ENCODE results near the gene PKD1.

The PKD1 gene

GRCh38 chr16:2086106-2086742, 49.5 kb downstream of the PKD1 start:
- DNase-seq = no peak

- DNase-seq = no peak
Measured at GRCh38 chr16:2085669-2086068, 50.0 kb downstream of the PKD1 start.

- no peak for DNase-seq
Measured at GRCh38 chr16:2084895-2085625, 50.6 kb downstream of the PKD1 start.

GRCh38 chr16:2083876-2084780, 51.6 kb downstream of the PKD1 start:
- no peak for DNase-seq

GRCh38 chr16:2083409-2083808, 52.3 kb downstream of the PKD1 start:
- DNase-seq = no peak

- no peak for DNase-seq
Measured at GRCh38 chr16:2082983-2083364, 52.7 kb downstream of the PKD1 start.

- no peak for DNase-seq
Measured at GRCh38 chr16:2082171-2082982, 53.3 kb downstream of the PKD1 start.

GRCh38 chr16:2081201-2082084, 54.3 kb downstream of the PKD1 start:
- no peak for DNase-seq

- DNase-seq = no peak
Measured at GRCh38 chr16:2079991-2080390, 55.7 kb downstream of the PKD1 start.

GRCh38 chr16:2079311-2079800, 56.3 kb downstream of the PKD1 start:
- DNase-seq = no peak

GRCh38 chr16:2078691-2079090, 57.0 kb downstream of the PKD1 start:
- no peak for DNase-seq

GRCh38 chr16:2078096-2078495, 57.6 kb downstream of the PKD1 start:
- no peak for DNase-seq

GRCh38 chr16:2077696-2078095, 58.0 kb downstream of the PKD1 start:
- no peak for DNase-seq

- no peak for DNase-seq
Measured at GRCh38 chr16:2077016-2077415, 58.7 kb downstream of the PKD1 start.

- no peak for DNase-seq
Measured at GRCh38 chr16:2076072-2076865, 59.4 kb downstream of the PKD1 start.

- no peak for DNase-seq
Measured at GRCh38 chr16:2075631-2076030, 60.1 kb downstream of the PKD1 start.

GRCh38 chr16:2074071-2074470, 61.6 kb downstream of the PKD1 start:
- DNase-seq = no peak

- DNase-seq = no peak
Measured at GRCh38 chr16:2072926-2073325, 62.8 kb downstream of the PKD1 start.

GRCh38 chr16:2071454-2072202, 64.1 kb downstream of the PKD1 start:
- DNase-seq = no peak
